KG1 (cell line): Measurements from ENCODE around the gene FXYD3.

ENCODE experiments used
- DNase-seq: peaks from one replicate; lab custom pipeline; 2025; lab: John Stamatoyannopoulos, UW

Gene FXYD3

DNA sequence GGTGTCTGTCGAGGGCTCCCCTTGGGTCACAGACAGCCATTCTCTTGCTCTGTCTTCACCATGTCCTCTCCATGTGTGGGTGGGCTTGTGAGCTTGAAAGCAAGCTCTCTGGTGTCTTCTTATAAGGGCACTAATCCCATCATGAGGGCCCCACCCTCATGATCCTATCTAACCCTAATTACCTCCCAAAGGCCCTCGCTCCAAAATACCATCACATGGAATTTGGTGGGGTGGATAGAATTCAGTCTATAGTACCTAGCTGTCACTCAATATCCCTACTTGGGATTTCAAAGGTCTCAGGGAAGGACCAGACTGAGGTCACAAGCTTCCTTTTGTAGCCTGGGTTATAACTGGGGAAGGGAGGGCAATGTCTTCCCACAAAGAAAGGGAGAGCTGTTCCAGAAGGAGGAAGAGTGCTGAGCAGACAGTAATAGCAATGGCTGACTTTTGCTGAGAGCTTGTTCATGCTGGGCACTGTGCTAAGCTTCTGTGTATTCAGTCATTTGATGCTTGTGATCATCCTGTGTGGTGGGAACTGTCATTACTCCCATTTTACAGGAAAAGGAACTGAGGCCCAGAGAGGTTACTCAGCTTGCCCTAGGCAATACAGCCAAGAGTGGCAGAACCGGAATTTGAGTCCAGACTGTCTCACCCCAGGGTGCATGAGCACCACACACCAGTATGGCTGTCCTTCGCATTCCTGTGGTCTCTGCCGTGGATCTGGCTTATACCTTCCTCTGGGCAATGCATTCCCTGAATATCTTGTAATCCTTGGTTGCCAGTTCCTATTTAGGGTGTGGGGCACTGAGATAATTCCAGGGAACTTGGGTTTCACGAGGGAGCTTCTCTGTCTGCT, 47.1 kb downstream of the FXYD3 start:
- no peak for DNase-seq

- DNase-seq: no peak
Measured at GRCh38 chr19:35164418-35164817, 48.8 kb downstream of the FXYD3 start.

DNA sequence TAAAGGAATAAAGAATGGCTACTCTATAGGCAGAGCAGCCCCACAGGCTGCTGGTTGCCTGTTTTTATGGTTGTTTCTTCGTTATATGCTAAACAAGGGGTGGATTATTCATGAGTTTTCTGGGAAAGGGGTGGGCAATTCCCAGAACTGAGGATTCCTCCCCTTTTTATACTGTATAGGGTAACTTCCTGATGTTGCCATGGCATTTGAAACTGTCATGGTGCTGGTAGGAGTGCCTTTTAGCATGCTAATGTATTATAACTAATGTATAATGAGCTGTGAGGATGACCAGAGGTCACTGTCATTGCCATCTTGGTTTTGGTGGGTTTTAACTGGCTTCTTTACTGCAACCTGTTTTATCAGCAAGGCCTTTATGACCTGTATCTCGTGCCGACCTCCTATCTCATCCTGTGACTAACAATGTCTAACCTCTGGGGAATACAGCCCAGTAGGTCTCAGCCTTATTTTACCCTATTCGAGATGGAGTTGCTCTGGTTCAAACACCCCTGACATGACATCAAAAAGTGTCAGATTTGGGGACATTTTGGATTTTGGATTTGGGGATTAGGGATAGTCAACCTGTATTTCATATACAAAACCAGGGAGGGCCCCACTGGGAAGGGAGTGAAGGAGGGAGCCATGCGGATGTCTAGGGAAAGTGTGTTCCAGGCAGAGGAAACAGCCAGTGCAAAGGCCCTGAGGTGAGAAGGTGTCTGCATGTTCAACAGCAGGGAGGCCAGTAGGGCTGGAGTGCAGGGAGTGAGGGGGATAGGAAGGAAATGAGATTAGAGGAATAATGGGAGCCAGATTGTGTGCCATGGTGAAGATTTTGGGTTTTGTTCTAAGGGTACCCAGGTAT, 49.8 kb downstream of the FXYD3 start:
- DNase-seq: no peak

- DNase-seq: no peak
Measured at GRCh38 chr19:35166100-35167063, 50.8 kb downstream of the FXYD3 start.

DNA sequence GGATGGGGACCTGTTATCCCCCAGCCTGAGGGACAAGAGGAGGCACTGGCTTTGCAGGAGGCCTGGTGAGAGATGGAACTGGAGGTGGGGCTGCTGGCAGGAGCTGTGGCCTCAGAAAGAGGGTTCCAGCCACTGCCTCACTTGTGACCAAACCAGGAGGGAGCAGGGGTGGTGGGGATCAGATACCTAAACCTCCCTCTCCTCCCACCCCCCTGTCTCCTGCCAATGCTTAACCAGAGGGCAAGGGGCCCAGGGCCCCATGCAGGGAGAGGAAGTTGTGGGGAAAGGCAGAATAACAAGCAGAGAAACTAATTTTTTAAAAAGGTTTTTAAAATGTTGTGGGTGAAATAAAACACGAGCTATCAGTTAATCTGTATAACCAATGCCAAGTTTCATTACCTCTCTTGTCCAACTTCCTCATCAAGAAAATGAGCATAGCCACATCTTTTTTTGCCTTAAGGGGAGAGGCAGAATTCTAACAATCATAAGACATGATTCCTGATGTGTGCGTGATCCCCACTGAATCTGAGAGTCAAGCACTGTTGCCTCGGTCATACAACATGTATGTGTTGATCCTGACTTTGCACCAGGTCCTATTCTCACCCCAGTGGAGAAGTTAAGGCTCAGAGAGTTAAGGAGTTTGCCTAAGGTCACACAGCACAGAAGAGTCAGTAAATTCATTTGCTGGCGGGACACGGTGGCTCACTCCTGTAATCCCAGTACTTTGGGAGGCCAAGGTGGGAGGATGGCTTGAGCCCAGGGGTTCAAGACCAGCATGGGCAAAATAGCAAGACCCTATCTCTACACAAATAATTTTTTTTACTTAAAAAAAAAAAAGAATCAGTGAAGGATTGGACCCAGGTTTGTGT, 51.9 kb downstream of the FXYD3 start:
- DNase-seq: no peak

DNA sequence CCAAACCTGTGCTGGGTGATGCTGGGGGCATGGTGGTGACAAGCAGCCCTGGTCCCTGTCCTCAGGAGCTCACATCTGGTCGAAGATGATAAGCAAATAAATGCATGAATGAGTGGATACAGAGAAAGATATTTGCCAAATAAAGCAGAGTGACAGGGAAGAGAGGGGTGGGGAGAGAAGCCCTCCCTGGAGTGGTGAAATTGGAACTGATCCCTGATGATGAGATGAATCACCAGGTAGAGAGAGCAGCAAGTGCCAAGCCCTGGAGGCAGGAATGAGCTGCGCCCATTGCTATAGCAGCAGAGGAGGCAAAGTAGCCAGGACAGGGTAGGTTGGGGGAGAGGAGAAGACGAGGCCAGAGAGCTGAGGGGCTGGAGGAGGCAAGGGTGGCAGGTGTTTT, 52.6 kb downstream of the FXYD3 start:
- no peak for DNase-seq

DNA sequence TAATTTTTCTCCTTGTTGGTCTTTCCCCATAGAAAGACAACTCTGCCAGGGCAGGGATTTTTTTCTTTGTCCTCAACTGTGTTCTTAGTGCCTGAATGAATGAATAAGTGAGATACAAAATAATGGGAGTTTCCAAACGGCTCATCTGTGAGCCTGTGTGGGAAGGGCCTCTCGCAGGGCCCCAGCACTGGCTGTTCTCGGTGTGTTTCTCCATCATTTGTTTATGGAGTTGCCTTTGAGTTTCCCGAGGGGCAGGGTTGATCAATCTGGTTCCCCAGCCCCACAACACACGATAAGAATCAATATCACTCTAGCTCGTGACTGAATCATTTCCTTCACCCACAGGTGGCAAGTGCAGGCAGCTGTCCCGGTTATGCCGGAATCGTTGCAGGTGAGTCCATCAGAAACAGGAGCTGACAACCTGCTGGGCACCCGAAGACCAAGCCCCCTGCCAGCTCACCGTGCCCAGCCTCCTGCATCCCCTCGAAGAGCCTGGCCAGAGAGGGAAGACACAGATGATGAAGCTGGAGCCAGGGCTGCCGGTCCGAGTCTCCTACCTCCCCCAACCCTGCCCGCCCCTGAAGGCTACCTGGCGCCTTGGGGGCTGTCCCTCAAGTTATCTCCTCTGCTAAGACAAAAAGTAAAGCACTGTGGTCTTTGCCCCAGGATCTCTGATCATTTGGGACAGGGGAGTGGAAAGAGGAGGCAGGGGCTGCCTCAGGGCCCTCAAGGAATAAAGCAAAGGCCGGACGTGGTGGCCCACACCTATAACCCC, 53.8 kb downstream of the FXYD3 start:
- no peak for DNase-seq

DNA sequence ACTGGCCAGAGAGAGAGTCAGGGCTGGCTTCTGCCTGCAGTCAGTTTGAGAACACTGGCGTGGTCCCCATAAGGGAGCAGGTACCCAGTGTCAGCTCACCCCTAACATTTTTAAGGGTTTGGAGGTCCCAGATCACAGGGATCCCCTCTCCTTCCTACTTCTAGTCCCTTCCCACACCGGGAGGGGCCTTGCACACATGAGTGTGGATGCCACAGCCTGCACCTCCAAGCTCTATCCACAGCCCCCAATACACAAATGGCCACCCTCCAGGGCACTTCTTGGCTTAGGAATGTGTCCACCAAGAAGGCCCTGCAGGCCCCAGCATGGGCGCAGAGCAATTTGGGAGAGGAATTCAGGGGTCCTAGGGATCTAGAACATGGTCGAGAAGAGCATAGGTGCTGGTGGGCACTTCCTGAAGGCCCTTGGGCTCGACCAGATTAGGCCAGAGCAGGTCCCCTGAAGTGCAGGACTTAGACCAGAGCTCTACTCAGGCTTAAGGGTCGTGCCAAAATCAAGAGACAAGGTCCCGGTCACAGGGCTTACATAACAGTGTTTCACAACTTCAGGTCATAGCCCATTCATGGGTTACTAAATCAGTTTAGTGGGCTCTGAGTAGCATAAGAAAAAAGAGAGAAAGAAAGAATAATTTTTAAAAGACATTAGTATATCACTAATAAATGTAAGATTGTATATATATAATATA, 54.9 kb downstream of the FXYD3 start:
- DNase-seq: no peak

DNA sequence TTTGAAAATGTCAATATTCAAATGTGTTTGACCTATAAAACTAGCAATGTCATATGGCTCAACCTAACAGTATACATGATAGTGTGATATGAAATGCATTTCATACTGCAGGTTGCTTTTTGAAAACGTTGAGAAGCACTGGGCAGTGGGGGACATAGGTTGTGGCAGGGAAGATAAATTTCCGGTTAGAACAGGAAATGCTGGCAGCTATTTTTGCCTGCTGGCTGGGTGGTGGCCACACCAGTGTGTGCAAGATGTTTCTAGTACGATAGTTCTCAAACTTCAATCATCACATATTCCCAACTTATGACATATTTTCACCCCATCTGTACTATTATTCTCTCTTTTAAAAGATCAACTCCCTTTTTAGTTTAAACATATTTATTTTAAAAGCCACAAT, 56.1 kb downstream of the FXYD3 start:
- no peak for DNase-seq
